Measurements from ENCODE around the gene ZNF385D. TPM values are rescaled to one million over a fixed set of nuclear protein-coding genes. Genes with fewer than 3 reads are reported as not detected.

ZNF385D gene
- total RNA-seq, 1 donor from 2014 or later, result 13.5 TPM

- H3K27ac ChIP-seq, result no peak overlapping the region
- H3K36me3 ChIP-seq, result no peaks in the 10 kb centered on the region
- H3K9me3 ChIP-seq, result no peaks in the 10 kb centered on the region
- no peak for DNase-seq (ENCODE audit: extremely low spot score in 2 of 2)
- H3K4me3 ChIP-seq, result no peak overlapping the region
- intact Hi-C loops (cut with DNase I), result no loop called here
- no peaks in the 10 kb centered on the region for H3K27me3 ChIP-seq
- no peaks in the 10 kb centered on the region for H3K4me1 ChIP-seq
- TF ChIP-seq POLR2AphosphoS5 (IDR thresholded peaks at IDR 0.05; ENCODE audit: insufficient read depth in 1 of 2, low read depth in 1 of 2), result no peak
Observed at GRCh38 chr3:21703291-21703690, 47.7 kb downstream of the ZNF385D start.

GRCh38 chr3:21697707-21698106, 53.3 kb downstream of the ZNF385D start:
- intact Hi-C loops (cut with DNase I), result no loop called here
- H3K27me3 ChIP-seq, result no peaks in the 10 kb centered on the region
- DNase-seq (ENCODE audit: extremely low spot score in 2 of 2), result no peak
- H3K36me3 ChIP-seq, result no peaks in the 10 kb centered on the region
- no peak for TF ChIP-seq POLR2AphosphoS5 (IDR thresholded peaks at IDR 0.05; ENCODE audit: insufficient read depth in 1 of 2, low read depth in 1 of 2)
- TF ChIP-seq POLR2A (IDR thresholded peaks at IDR 0.05), result no peak
- TF ChIP-seq, protein P1, sequence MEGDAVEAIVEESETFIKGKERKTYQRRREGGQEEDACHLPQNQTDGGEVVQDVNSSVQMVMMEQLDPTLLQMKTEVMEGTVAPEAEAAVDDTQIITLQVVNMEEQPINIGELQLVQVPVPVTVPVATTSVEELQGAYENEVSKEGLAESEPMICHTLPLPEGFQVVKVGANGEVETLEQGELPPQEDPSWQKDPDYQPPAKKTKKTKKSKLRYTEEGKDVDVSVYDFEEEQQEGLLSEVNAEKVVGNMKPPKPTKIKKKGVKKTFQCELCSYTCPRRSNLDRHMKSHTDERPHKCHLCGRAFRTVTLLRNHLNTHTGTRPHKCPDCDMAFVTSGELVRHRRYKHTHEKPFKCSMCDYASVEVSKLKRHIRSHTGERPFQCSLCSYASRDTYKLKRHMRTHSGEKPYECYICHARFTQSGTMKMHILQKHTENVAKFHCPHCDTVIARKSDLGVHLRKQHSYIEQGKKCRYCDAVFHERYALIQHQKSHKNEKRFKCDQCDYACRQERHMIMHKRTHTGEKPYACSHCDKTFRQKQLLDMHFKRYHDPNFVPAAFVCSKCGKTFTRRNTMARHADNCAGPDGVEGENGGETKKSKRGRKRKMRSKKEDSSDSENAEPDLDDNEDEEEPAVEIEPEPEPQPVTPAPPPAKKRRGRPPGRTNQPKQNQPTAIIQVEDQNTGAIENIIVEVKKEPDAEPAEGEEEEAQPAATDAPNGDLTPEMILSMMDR (IDR thresholded peaks at IDR 0.05), result no peak
- H3K27ac ChIP-seq, result no peak overlapping the region
- no peaks in the 10 kb centered on the region for H3K4me1 ChIP-seq
- H3K4me3 ChIP-seq, result no peak overlapping the region
- no peaks in the 10 kb centered on the region for H3K9me3 ChIP-seq

- H3K27me3 ChIP-seq, result no peaks in the 10 kb centered on the region
- no peak overlapping the region for H3K27ac ChIP-seq
- intact Hi-C loops (cut with DNase I), result no loop called here
- H3K4me3 ChIP-seq, result no peak overlapping the region
- TF ChIP-seq POLR2AphosphoS5 (IDR thresholded peaks at IDR 0.05; ENCODE audit: insufficient read depth in 1 of 2, low read depth in 1 of 2), result no peak
- no peak for TF ChIP-seq POLR2A (IDR thresholded peaks at IDR 0.05)
- TF ChIP-seq, protein P1 (IDR thresholded peaks at IDR 0.05), result no peak
- H3K4me1 ChIP-seq, result no peaks in the 10 kb centered on the region
- H3K36me3 ChIP-seq, result no peaks in the 10 kb centered on the region
- no peak for DNase-seq (ENCODE audit: extremely low spot score in 2 of 2)
- no peaks in the 10 kb centered on the region for H3K9me3 ChIP-seq
Observed at GRCh38 chr3:21694506-21694905, 56.5 kb downstream of the ZNF385D start.

- H3K27ac ChIP-seq, result no peak overlapping the region
- H3K4me1 ChIP-seq, result no peaks in the 10 kb centered on the region
- no peak for TF ChIP-seq POLR2A (IDR thresholded peaks at IDR 0.05)
- TF ChIP-seq, protein P1 (IDR thresholded peaks at IDR 0.05), result no peak
- TF ChIP-seq POLR2AphosphoS5 (IDR thresholded peaks at IDR 0.05; ENCODE audit: insufficient read depth in 1 of 2, low read depth in 1 of 2), result no peak
- H3K4me3 ChIP-seq, result no peak overlapping the region
- no peaks in the 10 kb centered on the region for H3K9me3 ChIP-seq
- intact Hi-C loops (cut with DNase I), result no loop called here
- H3K27me3 ChIP-seq, result no peaks in the 10 kb centered on the region
- no peaks in the 10 kb centered on the region for H3K36me3 ChIP-seq
- DNase-seq (ENCODE audit: extremely low spot score in 2 of 2), result no peak
Observed at GRCh38 chr3:21691036-21691435, 60.0 kb downstream of the ZNF385D start.

DNA sequence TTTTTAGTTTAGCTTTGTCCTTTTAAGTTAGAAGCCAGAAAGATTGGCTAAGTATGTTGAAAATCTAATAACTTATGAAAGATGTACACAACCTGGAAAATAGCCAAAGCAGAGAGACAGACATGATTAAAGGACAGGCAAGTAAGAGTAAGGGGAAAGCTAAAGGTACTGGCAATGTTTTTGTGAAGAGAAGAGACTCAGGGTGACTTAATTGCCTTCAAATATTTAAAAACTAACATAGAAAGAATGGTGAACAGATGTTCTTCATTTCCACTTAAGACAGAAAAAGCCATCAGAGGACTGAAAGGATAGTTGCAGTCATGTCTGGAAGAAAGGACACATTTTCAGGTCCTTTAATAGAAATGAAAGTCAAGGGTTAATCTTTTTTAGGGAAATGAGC, 68.8 kb downstream of the ZNF385D start:
- no peak for DNase-seq (ENCODE audit: extremely low spot score in 2 of 2)
- intact Hi-C loops (cut with DNase I), result no loop called here
- TF ChIP-seq, protein P1 (IDR thresholded peaks at IDR 0.05), result no peak
- TF ChIP-seq POLR2A (IDR thresholded peaks at IDR 0.05), result no peak
- no peak for TF ChIP-seq POLR2AphosphoS5 (IDR thresholded peaks at IDR 0.05; ENCODE audit: insufficient read depth in 1 of 2, low read depth in 1 of 2)
- peaks cover 9% of the 10 kb centered on the region for H3K4me1 ChIP-seq
- H3K36me3 ChIP-seq, result no peaks in the 10 kb centered on the region
- H3K27ac ChIP-seq, result no peak overlapping the region
- H3K9me3 ChIP-seq, result no peaks in the 10 kb centered on the region
- no peaks in the 10 kb centered on the region for H3K27me3 ChIP-seq
- no peak overlapping the region for H3K4me3 ChIP-seq
